HEK293 (cell line): ENCODE measurements around the gene LSM3.

Experiments
- CTCF ChIA-PET: fragments of 350-600 bp; formaldehyde crosslinking; extraction: SDS; loops from one replicate; lab custom pipeline; 2021; ENCODE audit warnings: antibody characterized with exemption; lab: Yijun Ruan, JAX
- POLR2A ChIA-PET: fragments of 300-600 bp; formaldehyde crosslinking; extraction: SDS; loops from one replicate; lab custom pipeline; 2020; ENCODE audit warnings: antibody characterized with exemption, inconsistent platforms; lab: Yijun Ruan, JAX
- H3K27ac ChIP-seq: fragments of 200-500 bp; sonication (Bioruptor generic); 2 replicates; pipeline ENCODE4 v1.5.1; 2014; ENCODE audit warnings: low read depth, low read length, control low read depth, inconsistent platforms; ENCODE audit errors: extremely low read depth
- H3K36me3 ChIP-seq, 2 experiments: fragments of 200-500 bp in 1 of 2; sonication (Bioruptor generic) in 1 of 2; 1 replicate in 1 of 2; 2 replicates in 1 of 2; pipeline ENCODE4 v1.5.1; 2014 to 2017; ENCODE audit warnings: inconsistent platforms in 2 of 2, low read length in 2 of 2; ENCODE audit not compliant: control insufficient read depth in 2 of 2, insufficient read depth in 1 of 2
- H3K4me1 ChIP-seq: fragments of 200-500 bp; sonication (Bioruptor generic); 2 replicates; pipeline ENCODE4 v1.5.1; 2014; ENCODE audit warnings: mild to moderate bottlenecking, low read length, inconsistent platforms; ENCODE audit not compliant: control insufficient read depth, insufficient read depth
- H3K4me3 ChIP-seq: 2 replicates; pipeline ENCODE4 v1.5.1; 2011; ENCODE audit warnings: low read depth, mild to moderate bottlenecking, control low read depth, low read length, moderate library complexity
- H3K9me3 ChIP-seq: fragments of 200-500 bp; sonication (Bioruptor generic); 2 replicates; pipeline ENCODE4 v1.5.1; 2014; ENCODE audit warnings: low read depth, low read length, inconsistent platforms; ENCODE audit not compliant: control insufficient read depth, insufficient read depth
- CTCF ChIP-seq: fragments of 450-650 bp; formaldehyde crosslinking; IDR thresholded peaks from 2 replicates; pipeline ENCODE4 v1.5.1; 2016; ENCODE audit warnings: missing biosample characterization, missing genetic modification characterization
- GFI1B ChIP-seq: fragments of 450-650 bp; formaldehyde crosslinking; IDR thresholded peaks from 2 replicates; pipeline ENCODE4 v1.5.1; 2016; ENCODE audit warnings: missing biosample characterization, missing genetic modification characterization
- HOXA7 ChIP-seq: sonication (generic); formaldehyde crosslinking; IDR thresholded peaks from 2 replicates; pipeline ENCODE4 v1.8.1; 2022; ENCODE audit warnings: missing genetic modification reagents, borderline replicate concordance
- ZBTB49 ChIP-seq: fragments of 450-650 bp; formaldehyde crosslinking; IDR thresholded peaks from 2 replicates; pipeline ENCODE4 v1.5.1; 2016; ENCODE audit warnings: missing biosample characterization, missing genetic modification characterization, low read depth
- ZIC2 ChIP-seq: fragments of 450-650 bp; formaldehyde crosslinking; IDR thresholded peaks from 2 replicates; pipeline ENCODE4 v1.5.1; 2016; ENCODE audit warnings: missing biosample characterization, missing genetic modification characterization
- ZNF10 ChIP-seq: fragments of 450-650 bp; formaldehyde crosslinking; IDR thresholded peaks from 2 replicates; pipeline ENCODE4 v1.5.1; 2017; ENCODE audit warnings: missing biosample characterization, missing genetic modification characterization
- ZNF112 ChIP-seq: fragments of 450-650 bp; formaldehyde crosslinking; IDR thresholded peaks from 2 replicates; pipeline ENCODE4 v1.5.0; 2017; ENCODE audit warnings: missing biosample characterization, missing genetic modification characterization
- ZNF169 ChIP-seq: fragments of 450-650 bp; formaldehyde crosslinking; IDR thresholded peaks from 2 replicates; pipeline ENCODE4 v1.5.1; 2016; ENCODE audit warnings: missing biosample characterization, missing genetic modification characterization
- ZNF174 ChIP-seq: fragments of 450-650 bp; formaldehyde crosslinking; IDR thresholded peaks from 2 replicates; pipeline ENCODE4 v1.5.0; 2017; ENCODE audit warnings: missing biosample characterization, mild to moderate bottlenecking, missing genetic modification characterization
- ZNF366 ChIP-seq: fragments of 450-650 bp; formaldehyde crosslinking; conservative IDR thresholded peaks from 2 replicates; pipeline ENCODE4 v1.5.1; 2016; ENCODE audit warnings: missing biosample characterization, missing genetic modification characterization
- ZNF398 ChIP-seq: fragments of 450-650 bp; formaldehyde crosslinking; IDR thresholded peaks from 2 replicates; pipeline ENCODE4 v1.5.1; 2017; ENCODE audit warnings: missing biosample characterization, missing genetic modification characterization
- ZNF48 ChIP-seq: fragments of 450-650 bp; formaldehyde crosslinking; IDR thresholded peaks from 2 replicates; pipeline ENCODE4 v1.5.1; 2016; ENCODE audit warnings: missing biosample characterization, missing genetic modification characterization
- ZNF571 ChIP-seq: fragments of 450-650 bp; formaldehyde crosslinking; IDR thresholded peaks from 2 replicates; pipeline ENCODE4 v1.5.0; 2017; ENCODE audit warnings: missing biosample characterization, missing genetic modification characterization
- ZNF747 ChIP-seq: fragments of 450-650 bp; formaldehyde crosslinking; IDR thresholded peaks from 2 replicates; pipeline ENCODE4 v1.5.1; 2016; ENCODE audit warnings: missing biosample characterization, missing genetic modification characterization
- TF ChIP-seq, protein P1 (sequence below): fragments of 450-650 bp; formaldehyde crosslinking; IDR thresholded peaks from 2 replicates; pipeline ENCODE4 v1.5.1; 2016; ENCODE audit warnings: missing biosample characterization, missing genetic modification characterization
- TF ChIP-seq, protein P2 (sequence below): fragments of 450-650 bp; IDR thresholded peaks from 2 replicates; pipeline ENCODE4 v1.5.1; 2018; ENCODE audit warnings: missing biosample characterization, mild to moderate bottlenecking, missing genetic modification characterization

LSM3 gene

DNA sequence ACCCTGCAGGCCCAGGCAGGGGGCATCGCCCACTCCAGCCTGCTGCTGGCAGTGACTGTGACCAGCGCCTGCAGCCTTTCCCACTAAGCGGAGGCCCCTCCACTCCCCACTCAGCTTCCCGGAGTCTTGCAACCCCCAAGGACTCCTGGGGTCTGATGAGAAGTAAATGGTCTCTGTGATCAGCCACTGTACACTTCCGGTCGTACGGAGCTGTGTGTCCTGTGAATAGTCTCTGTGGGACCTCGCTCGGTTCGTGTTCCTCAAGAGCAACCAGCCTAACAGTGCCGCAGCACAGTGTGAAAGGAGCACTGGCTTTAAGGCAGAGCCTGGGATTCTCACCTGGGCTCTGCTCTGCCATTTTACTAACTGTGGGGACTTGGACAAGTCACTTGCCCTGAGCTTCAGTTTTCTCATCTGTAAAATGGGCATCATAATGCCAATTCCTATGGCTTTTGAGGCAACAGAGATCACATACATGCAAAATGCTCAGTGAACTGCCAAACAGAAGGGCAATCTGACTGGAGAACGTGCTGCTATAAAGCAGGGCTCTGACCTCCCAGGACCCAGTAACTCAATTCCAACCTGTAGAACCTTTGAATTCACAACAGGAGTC, 27.0 kb upstream of the LSM3 start:
- Histone ChIP-seq H3K4me3 (no peak overlapping the region), H3K36me3 (peaks cover 9 to 85% of the 10 kb centered on the region in 2 experiments; a peak in 2 of 3 replicates), H3K4me1 (no peaks in the 10 kb centered on the region), H3K9me3 (no peaks in the 10 kb centered on the region), H3K27ac (no peak overlapping the region)
- CTCF ChIA-PET, result interaction anchor here (0.6 to 0.7 kb wide), 2 partner anchors 197 to 364 kb away, joined by 3 read pairs; no protein-coding TSS in a partner anchor
- no peak for TF ChIP-seq ZNF174 (tag by site-specific recombination)
- no peak for TF ChIP-seq ZNF10 (tag by site-specific recombination)
- TF ChIP-seq ZNF747, result no peak
- no peak for TF ChIP-seq HOXA7 (CRISPR knock-in tag)
- no peak for TF ChIP-seq ZNF571 (tag by site-specific recombination)
- TF ChIP-seq GFI1B (tag by site-specific recombination), result no peak
- TF ChIP-seq, protein P1, sequence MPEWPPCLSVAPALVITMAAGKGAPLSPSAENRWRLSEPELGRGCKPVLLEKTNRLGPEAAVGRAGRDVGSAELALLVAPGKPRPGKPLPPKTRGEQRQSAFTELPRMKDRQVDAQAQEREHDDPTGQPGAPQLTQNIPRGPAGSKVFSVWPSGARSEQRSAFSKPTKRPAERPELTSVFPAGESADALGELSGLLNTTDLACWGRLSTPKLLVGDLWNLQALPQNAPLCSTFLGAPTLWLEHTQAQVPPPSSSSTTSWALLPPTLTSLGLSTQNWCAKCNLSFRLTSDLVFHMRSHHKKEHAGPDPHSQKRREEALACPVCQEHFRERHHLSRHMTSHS, result no peak
- no peak for TF ChIP-seq ZBTB49 (tag by site-specific recombination)
- no peak for TF ChIP-seq ZNF112 (tag by site-specific recombination)
- TF ChIP-seq ZNF398 (tag by site-specific recombination), result no peak
- no peak for TF ChIP-seq ZNF169
- no peak for TF ChIP-seq ZNF366 (tag by site-specific recombination)
- TF ChIP-seq, protein P2, sequence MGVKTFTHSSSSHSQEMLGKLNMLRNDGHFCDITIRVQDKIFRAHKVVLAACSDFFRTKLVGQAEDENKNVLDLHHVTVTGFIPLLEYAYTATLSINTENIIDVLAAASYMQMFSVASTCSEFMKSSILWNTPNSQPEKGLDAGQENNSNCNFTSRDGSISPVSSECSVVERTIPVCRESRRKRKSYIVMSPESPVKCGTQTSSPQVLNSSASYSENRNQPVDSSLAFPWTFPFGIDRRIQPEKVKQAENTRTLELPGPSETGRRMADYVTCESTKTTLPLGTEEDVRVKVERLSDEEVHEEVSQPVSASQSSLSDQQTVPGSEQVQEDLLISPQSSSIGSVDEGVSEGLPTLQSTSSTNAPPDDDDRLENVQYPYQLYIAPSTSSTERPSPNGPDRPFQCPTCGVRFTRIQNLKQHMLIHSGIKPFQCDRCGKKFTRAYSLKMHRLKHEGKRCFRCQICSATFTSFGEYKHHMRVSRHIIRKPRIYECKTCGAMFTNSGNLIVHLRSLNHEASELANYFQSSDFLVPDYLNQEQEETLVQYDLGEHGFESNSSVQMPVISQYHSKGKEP (tag by site-specific recombination), result no peak
- TF ChIP-seq ZNF48, result no peak
- TF ChIP-seq CTCF, result no peak
- POLR2A ChIA-PET, result no interaction called here

DNA sequence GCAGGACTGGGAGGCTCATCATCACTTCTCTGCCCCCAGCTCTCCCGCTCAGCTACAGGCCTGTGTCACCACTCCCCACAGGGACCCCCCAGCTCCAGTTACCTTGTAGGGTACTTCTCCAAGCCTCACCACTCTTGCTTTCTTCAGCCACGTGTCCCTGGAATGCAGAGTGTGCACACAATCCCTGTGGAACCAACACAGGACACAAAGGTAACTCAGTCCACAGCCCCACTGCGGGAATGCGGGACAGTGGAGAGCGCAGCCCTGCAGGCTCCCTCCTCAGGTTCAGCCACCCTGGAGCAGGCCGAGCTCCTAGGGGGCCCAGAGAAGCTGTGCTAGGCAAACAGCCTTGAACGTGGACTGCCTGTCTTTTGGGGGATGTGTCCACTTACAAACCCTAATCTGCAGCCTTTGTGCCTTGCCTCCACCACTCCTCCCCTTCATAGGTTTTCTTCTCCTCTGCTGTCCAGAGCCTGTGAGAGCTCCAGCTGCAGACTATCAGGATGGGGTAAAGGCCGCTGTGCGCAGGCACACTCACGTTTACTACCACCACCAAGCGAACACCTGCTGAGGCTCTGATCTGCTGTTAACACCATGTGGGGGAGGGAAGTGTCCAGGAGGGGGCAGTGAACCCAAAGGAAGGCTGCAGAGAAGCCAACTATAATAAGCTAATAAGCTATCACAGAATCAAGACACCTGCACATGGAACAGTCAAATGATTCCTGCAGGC, 26.2 kb upstream of the LSM3 start:
- no peak overlapping the region for H3K4me3 ChIP-seq
- H3K4me1 ChIP-seq, result no peaks in the 10 kb centered on the region
- no peaks in the 10 kb centered on the region for H3K9me3 ChIP-seq
- ChIA-PET POLR2A (interaction anchor here (1.0 kb wide), 1 partner anchor 26 kb away, joined by 4 read pairs; the partner anchor contains the start of genes LSM3 and XPC), CTCF (interaction anchor here (0.5 to 1.2 kb wide), 4 partner anchors 10 to 1730 kb away, joined by 3 to 5 read pairs (median 4); no protein-coding TSS in a partner anchor)
- TF ChIP-seq ZIC2, result peak; percentile 71
- no peak for TF ChIP-seq CTCF
- peaks cover 9 to 85% of the 10 kb centered on the region in 2 experiments; a peak in 2 of 3 replicates for H3K36me3 ChIP-seq
- H3K27ac ChIP-seq, result no peak overlapping the region
